Effector CD8-positive, alpha-beta T cell (primary cell): ENCODE results near the gene FBXO31.
"Not testable (repeated sequence)": the region's sequence is repeated elsewhere in the genome, so short reads cannot be mapped to it uniquely, and the experiment has no call there.

Source experiments
- DNase-seq: peaks from one replicate; lab custom pipeline; 2025; lab: John Stamatoyannopoulos, UW

The FBXO31 gene

GRCh38 chr16:87387942-87388817 lies 4.6 kb upstream of the FBXO31 start:
- DNase-seq: peak; percentile 73

- DNase-seq: not testable (repeated sequence)
Measured at GRCh38 chr16:87384875-87385167, 1.2 kb upstream of the FBXO31 start.

GRCh38 chr16:87384162-87384874 lies 742 bp upstream of the FBXO31 start:
- no peak for DNase-seq

- no peak for DNase-seq
Measured at GRCh38 chr16:87382023-87382785, 1.4 kb downstream of the FBXO31 start.

- DNase-seq: no peak
Measured at GRCh38 chr16:87380881-87381280, 2.7 kb downstream of the FBXO31 start.

GRCh38 chr16:87380403-87380802 lies 3.2 kb downstream of the FBXO31 start:
- DNase-seq: no peak

- not testable (repeated sequence) for DNase-seq
Measured at GRCh38 chr16:87379312-87379752, 4.2 kb downstream of the FBXO31 start.

GRCh38 chr16:87376660-87377059 lies 6.9 kb downstream of the FBXO31 start:
- DNase-seq: no peak

GRCh38 chr16:87375426-87376135 lies 8.0 kb downstream of the FBXO31 start:
- DNase-seq: no peak

GRCh38 chr16:87374313-87374712 lies 9.3 kb downstream of the FBXO31 start:
- DNase-seq: no peak

GRCh38 chr16:87372305-87372704 lies 11.3 kb downstream of the FBXO31 start:
- DNase-seq: no peak

GRCh38 chr16:87371261-87371866 lies 12.2 kb downstream of the FBXO31 start:
- no peak for DNase-seq

- no peak for DNase-seq
Measured at GRCh38 chr16:87369796-87370719, 13.5 kb downstream of the FBXO31 start.

GRCh38 chr16:87369117-87369765 lies 14.3 kb downstream of the FBXO31 start:
- DNase-seq: no peak

GRCh38 chr16:87368029-87368770 lies 15.4 kb downstream of the FBXO31 start:
- DNase-seq: no peak

GRCh38 chr16:87367529-87367928 lies 16.0 kb downstream of the FBXO31 start:
- DNase-seq: no peak

GRCh38 chr16:87366930-87367329 lies 16.6 kb downstream of the FBXO31 start:
- no peak for DNase-seq

GRCh38 chr16:87366288-87366687 lies 17.3 kb downstream of the FBXO31 start:
- DNase-seq: no peak
